HepG2 (cell line): ENCODE data around the gene RASSF8. TPM values are rescaled to one million over a fixed set of nuclear protein-coding genes. Genes with fewer than 3 reads are reported as not detected.
A peak's percentile ranks its signal among the peaks of the same experiment; 100 is the strongest.

Experiments used
- ARNT2 ChIP-seq: sonication (generic); formaldehyde crosslinking; IDR thresholded peaks from 2 replicates; pipeline ENCODE4 v1.8.0; 2022; ENCODE audit warnings: mild to moderate bottlenecking, low read depth, missing genetic modification reagents, moderate library complexity
- EZH2 ChIP-seq: conservative IDR thresholded peaks from 2 replicates; pipeline ENCODE4 v1.6.1; 2012; ENCODE audit warnings: mild to moderate bottlenecking, low read depth, low read length, moderate library complexity
- KLF13 ChIP-seq: sonication (generic); formaldehyde crosslinking; IDR thresholded peaks from 2 replicates; pipeline ENCODE4 v1.4.0; 2020; ENCODE audit warnings: mild to moderate bottlenecking, missing genetic modification reagents
- MYPOP ChIP-seq: sonication (generic); formaldehyde crosslinking; IDR thresholded peaks from 2 replicates; pipeline ENCODE4 v1.8.1; 2023; ENCODE audit warnings: mild to moderate bottlenecking, moderate library complexity, missing genetic modification reagents
- NAIF1 ChIP-seq: sonication (generic); formaldehyde crosslinking; IDR thresholded peaks from 2 replicates; pipeline ENCODE4 v1.5.0; 2020; ENCODE audit warnings: mild to moderate bottlenecking, missing genetic modification reagents, borderline replicate concordance
- NFRKB ChIP-seq: fragments of 450-650 bp; IDR thresholded peaks from 2 replicates; pipeline ENCODE4 v1.6.1; 2017
- PHF8 ChIP-seq: sonication (generic); formaldehyde crosslinking; IDR thresholded peaks from 2 replicates; pipeline ENCODE4 v1.5.0; 2020; ENCODE audit warnings: missing genetic modification reagents
- SRSF9 ChIP-seq: fragments of 200-400 bp; formaldehyde crosslinking; IDR thresholded peaks from 2 replicates; pipeline ENCODE4 v1.6.1; 2018; ENCODE audit warnings: borderline replicate concordance, mild to moderate bottlenecking, low read depth, low read length; ENCODE audit not compliant: insufficient read depth, poor library complexity, severe bottlenecking
- STAT5B ChIP-seq: sonication (generic); formaldehyde crosslinking; IDR thresholded peaks from 2 replicates; pipeline ENCODE4 v1.4.0; 2020; ENCODE audit warnings: missing genetic modification reagents
- ZBTB1 ChIP-seq: sonication (generic); formaldehyde crosslinking; IDR thresholded peaks from 2 replicates; pipeline ENCODE4 v1.4.0; 2020; ENCODE audit warnings: missing genetic modification reagents, borderline replicate concordance
- ZBTB10 ChIP-seq: sonication (generic); formaldehyde crosslinking; IDR thresholded peaks from 2 replicates; pipeline ENCODE4 v1.4.0; 2020; ENCODE audit warnings: missing genetic modification reagents, borderline replicate concordance
- ZFP90 ChIP-seq: sonication (generic); formaldehyde crosslinking; IDR thresholded peaks from 2 replicates; pipeline ENCODE4 v1.8.0; 2022; ENCODE audit warnings: missing genetic modification reagents, mild to moderate bottlenecking, inconsistent platforms, borderline replicate concordance
- ZNF138 ChIP-seq: sonication (generic); formaldehyde crosslinking; IDR thresholded peaks from 2 replicates; pipeline ENCODE4 v1.5.0; 2020; ENCODE audit warnings: mild to moderate bottlenecking, low read depth, missing genetic modification reagents
- ZNF468 ChIP-seq: sonication (generic); formaldehyde crosslinking; IDR thresholded peaks from 2 replicates; pipeline ENCODE4 v1.8.0; 2022; ENCODE audit warnings: mild to moderate bottlenecking, moderate library complexity, missing genetic modification reagents
- ZNF703 ChIP-seq: sonication (generic); formaldehyde crosslinking; IDR thresholded peaks from 2 replicates; pipeline ENCODE4 v1.5.1; 2020; ENCODE audit warnings: missing genetic modification reagents, mild to moderate bottlenecking, moderate library complexity, borderline replicate concordance
- polyA plus RNA-seq, 8 experiments: library from polyadenylated mRNA; depleted of rRNA in 3 of 8; stranded (reverse) in 7 of 8; unstranded in 1 of 8; fragments of >200 nt; fragmentation: Illumina TruSeq in 4 of 8; extraction: Trizol in 4 of 8; gene quantifications; 2 replicates each; pipeline versions ENCODE4 v1.2.1 to v1.2.3, GENCODE V29; 2011 to 2016; ENCODE audit warnings: low read depth in 4 of 8, missing spikeins in 1 of 8, mixed read lengths in 1 of 8; ENCODE audit not compliant: insufficient read depth in 1 of 8
- total RNA-seq, 5 experiments: library from RNA; depleted of rRNA; stranded (reverse); fragments of >200 nt; fragmentation: Illumina TruSeq; extraction: Trizol; gene quantifications; 2 replicates each; pipeline ENCODE4 v1.2.3, GENCODE V29; 2016; ENCODE audit warnings: low read depth in 1 of 5
- TF ChIP-seq, protein P1 (sequence below): sonication (generic); formaldehyde crosslinking; conservative IDR thresholded peaks from 2 replicates; pipeline ENCODE4 v1.4.0; 2020; ENCODE audit warnings: mild to moderate bottlenecking, missing genetic modification reagents, moderate library complexity
- TF ChIP-seq, protein P2 (sequence below): conservative IDR thresholded peaks from 2 replicates; pipeline ENCODE4 v1.6.1; 2018; ENCODE audit warnings: missing genetic modification reagents
- TF ChIP-seq, protein P3 (sequence below): sonication (generic); formaldehyde crosslinking; IDR thresholded peaks from 2 replicates; pipeline ENCODE4 v1.5.0; 2020; ENCODE audit warnings: missing genetic modification reagents

RASSF8 gene
- total and polyA plus RNA-seq, 2 of the 13 experiments (the other 11 are each of a cell fraction or from before 2014, with no cell fraction given): 0.82 to 9.2 TPM

GRCh38 chr12:25959071-25959961, 834 bp downstream of the RASSF8 start (continued):
- TF ChIP-seq ZBTB1 (CRISPR knock-in tag) (no peak), ZNF138 (CRISPR knock-in tag) (no peak), KLF13 (CRISPR knock-in tag) (no peak), ZFP90 (CRISPR knock-in tag) (no peak), SRSF9 (no peak), ZBTB10 (no peak), EZH2 (0 out of 2 replicates have a peak, but pooled peaks have one; percentile 81), NFRKB (no peak), ZNF468 (CRISPR knock-in tag) (no peak), ARNT2 (CRISPR knock-in tag) (no peak; the same call in 1 of the 2 replicates), MYPOP (peak; percentile 74), NAIF1 (no peak), PHF8 (CRISPR knock-in tag) (0 out of 2 replicates have a peak, but pooled peaks have one; percentile 6), STAT5B (CRISPR knock-in tag) (no peak), ZNF703 (CRISPR knock-in tag) (no peak)
- TF ChIP-seq, protein P1, sequence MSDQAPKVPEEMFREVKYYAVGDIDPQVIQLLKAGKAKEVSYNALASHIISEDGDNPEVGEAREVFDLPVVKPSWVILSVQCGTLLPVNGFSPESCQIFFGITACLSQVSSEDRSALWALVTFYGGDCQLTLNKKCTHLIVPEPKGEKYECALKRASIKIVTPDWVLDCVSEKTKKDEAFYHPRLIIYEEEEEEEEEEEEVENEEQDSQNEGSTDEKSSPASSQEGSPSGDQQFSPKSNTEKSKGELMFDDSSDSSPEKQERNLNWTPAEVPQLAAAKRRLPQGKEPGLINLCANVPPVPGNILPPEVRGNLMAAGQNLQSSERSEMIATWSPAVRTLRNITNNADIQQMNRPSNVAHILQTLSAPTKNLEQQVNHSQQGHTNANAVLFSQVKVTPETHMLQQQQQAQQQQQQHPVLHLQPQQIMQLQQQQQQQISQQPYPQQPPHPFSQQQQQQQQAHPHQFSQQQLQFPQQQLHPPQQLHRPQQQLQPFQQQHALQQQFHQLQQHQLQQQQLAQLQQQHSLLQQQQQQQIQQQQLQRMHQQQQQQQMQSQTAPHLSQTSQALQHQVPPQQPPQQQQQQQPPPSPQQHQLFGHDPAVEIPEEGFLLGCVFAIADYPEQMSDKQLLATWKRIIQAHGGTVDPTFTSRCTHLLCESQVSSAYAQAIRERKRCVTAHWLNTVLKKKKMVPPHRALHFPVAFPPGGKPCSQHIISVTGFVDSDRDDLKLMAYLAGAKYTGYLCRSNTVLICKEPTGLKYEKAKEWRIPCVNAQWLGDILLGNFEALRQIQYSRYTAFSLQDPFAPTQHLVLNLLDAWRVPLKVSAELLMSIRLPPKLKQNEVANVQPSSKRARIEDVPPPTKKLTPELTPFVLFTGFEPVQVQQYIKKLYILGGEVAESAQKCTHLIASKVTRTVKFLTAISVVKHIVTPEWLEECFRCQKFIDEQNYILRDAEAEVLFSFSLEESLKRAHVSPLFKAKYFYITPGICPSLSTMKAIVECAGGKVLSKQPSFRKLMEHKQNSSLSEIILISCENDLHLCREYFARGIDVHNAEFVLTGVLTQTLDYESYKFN (CRISPR knock-in tag): no peak
- TF ChIP-seq, protein P2, sequence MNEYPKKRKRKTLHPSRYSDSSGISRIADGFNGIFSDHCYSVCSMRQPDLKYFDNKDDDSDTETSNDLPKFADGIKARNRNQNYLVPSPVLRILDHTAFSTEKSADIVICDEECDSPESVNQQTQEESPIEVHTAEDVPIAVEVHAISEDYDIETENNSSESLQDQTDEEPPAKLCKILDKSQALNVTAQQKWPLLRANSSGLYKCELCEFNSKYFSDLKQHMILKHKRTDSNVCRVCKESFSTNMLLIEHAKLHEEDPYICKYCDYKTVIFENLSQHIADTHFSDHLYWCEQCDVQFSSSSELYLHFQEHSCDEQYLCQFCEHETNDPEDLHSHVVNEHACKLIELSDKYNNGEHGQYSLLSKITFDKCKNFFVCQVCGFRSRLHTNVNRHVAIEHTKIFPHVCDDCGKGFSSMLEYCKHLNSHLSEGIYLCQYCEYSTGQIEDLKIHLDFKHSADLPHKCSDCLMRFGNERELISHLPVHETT: no peak
- TF ChIP-seq, protein P3, sequence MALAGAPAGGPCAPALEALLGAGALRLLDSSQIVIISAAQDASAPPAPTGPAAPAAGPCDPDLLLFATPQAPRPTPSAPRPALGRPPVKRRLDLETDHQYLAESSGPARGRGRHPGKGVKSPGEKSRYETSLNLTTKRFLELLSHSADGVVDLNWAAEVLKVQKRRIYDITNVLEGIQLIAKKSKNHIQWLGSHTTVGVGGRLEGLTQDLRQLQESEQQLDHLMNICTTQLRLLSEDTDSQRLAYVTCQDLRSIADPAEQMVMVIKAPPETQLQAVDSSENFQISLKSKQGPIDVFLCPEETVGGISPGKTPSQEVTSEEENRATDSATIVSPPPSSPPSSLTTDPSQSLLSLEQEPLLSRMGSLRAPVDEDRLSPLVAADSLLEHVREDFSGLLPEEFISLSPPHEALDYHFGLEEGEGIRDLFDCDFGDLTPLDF (CRISPR knock-in tag): no peak
